Neural progenitor cell (in vitro differentiated cells): ENCODE results near the gene CNTN1. TPM values are rescaled to one million over a fixed set of nuclear protein-coding genes. Genes with fewer than 3 reads are reported as not detected.

Experiments
- DNase-seq: peaks from one replicate; pipeline ENCODE4 v3.0.0-alpha.2; 2016; ENCODE audit warnings: low spot score
- H2AFZ ChIP-seq: fragments of 200-600 bp; sonication (generic); replicated peaks from 2 replicates; pipeline ENCODE4 v1.6.1; 2016; ENCODE audit warnings: antibody characterized with exemption
- H3F3A ChIP-seq: fragments of 200-600 bp; sonication (generic); 2 replicates; pipeline ENCODE4 v1.6.1; 2016; ENCODE audit warnings: antibody characterized with exemption, low read depth
- H3K27ac ChIP-seq: fragments of 200-600 bp; sonication (generic); 2 replicates; pipeline ENCODE4 v1.5.1; 2016; ENCODE audit warnings: mild to moderate bottlenecking
- H3K27me3 ChIP-seq: fragments of 200-600 bp; sonication (generic); 2 replicates; pipeline ENCODE4 v1.6.1; 2016; ENCODE audit warnings: mild to moderate bottlenecking, moderate library complexity
- H3K36me3 ChIP-seq: fragments of 200-600 bp; sonication (generic); 2 replicates; pipeline ENCODE4 v1.5.1; 2016
- H3K4me1 ChIP-seq: fragments of 200-600 bp; sonication (generic); 2 replicates; pipeline ENCODE4 v1.6.1; 2016; ENCODE audit warnings: mixed run types
- H3K4me2 ChIP-seq: fragments of 200-600 bp; sonication (generic); 2 replicates; pipeline ENCODE4 v1.6.1; 2016
- H3K4me3 ChIP-seq: fragments of 200-600 bp; sonication (generic); 2 replicates; pipeline ENCODE4 v1.5.1; 2016
- H3K79me2 ChIP-seq: fragments of 200-600 bp; sonication (generic); 2 replicates; pipeline ENCODE4 v1.6.1; 2016; ENCODE audit warnings: low read depth
- H3K9ac ChIP-seq: fragments of 200-600 bp; sonication (generic); 2 replicates; pipeline ENCODE4 v1.6.1; 2016
- H3K9me3 ChIP-seq: fragments of 200-600 bp; sonication (generic); 2 replicates; pipeline ENCODE4 v1.5.1; 2016; ENCODE audit warnings: low read depth
- H4K20me1 ChIP-seq: fragments of 200-600 bp; sonication (generic); 2 replicates; pipeline ENCODE4 v1.6.1; 2016; ENCODE audit warnings: low read depth
- H3K27ac Mint-ChIP-seq: 3 replicates; pipeline ENCODE4 v1.8.0; 2021; ENCODE audit warnings: mixed read lengths
- H3K27me3 Mint-ChIP-seq: 2 replicates; pipeline ENCODE4 v1.8.0; 2022; ENCODE audit warnings: low read depth, mild to moderate bottlenecking, inconsistent platforms, moderate library complexity, mixed read lengths; ENCODE audit not compliant: insufficient read depth
- H3K36me3 Mint-ChIP-seq: 3 replicates; pipeline ENCODE4 v1.8.0; 2021; ENCODE audit warnings: mixed read lengths
- H3K4me1 Mint-ChIP-seq: 3 replicates; pipeline ENCODE4 v1.8.0; 2021; ENCODE audit warnings: mixed read lengths
- H3K4me3 Mint-ChIP-seq: 3 replicates; pipeline ENCODE4 v1.8.0; 2021; ENCODE audit warnings: mild to moderate bottlenecking, moderate library complexity, mixed read lengths
- H3K9me3 Mint-ChIP-seq: 3 replicates; pipeline ENCODE4 v1.8.0; 2020; ENCODE audit warnings: mixed read lengths
- CTCF ChIP-seq: fragments of 200-600 bp; sonication (generic); IDR thresholded peaks from 2 replicates; pipeline ENCODE4 v1.5.1; 2017; ENCODE audit warnings: antibody characterized with exemption, mild to moderate bottlenecking
- EZH2 ChIP-seq: fragments of 200-600 bp; sonication (generic); IDR thresholded peaks from 2 replicates; pipeline ENCODE4 v1.6.1; 2017; ENCODE audit warnings: antibody characterized with exemption, mild to moderate bottlenecking, moderate library complexity
- EZH2phosphoT487 ChIP-seq: fragments of 200-600 bp; sonication (generic); IDR thresholded peaks from 2 replicates; pipeline ENCODE4 v1.6.1; 2017; ENCODE audit warnings: antibody characterized with exemption
- total RNA-seq: library from RNA; depleted of rRNA; stranded (reverse); fragments of >200 nt; gene quantifications from 2 replicates; pipeline ENCODE4 v1.2.3, GENCODE V29; 2015; ENCODE audit warnings: low replicate concordance

CNTN1 gene
- 0.17 and 0.22 TPM in 2 replicates for total RNA-seq

- no peaks in the 10 kb centered on the region for H3K9me3 Mint-ChIP-seq
- no peaks in the 10 kb centered on the region for H3K36me3 Mint-ChIP-seq
- Histone ChIP-seq H3K27ac (no peak within 1 kb of the TSS), H3F3A (no peaks in the 10 kb centered on the region), H3K36me3 (no peaks in the 10 kb centered on the region), H3K27me3 (peaks cover 59% of the 10 kb centered on the region), H3K9me3 (no peaks in the 10 kb centered on the region), H3K4me3 (peak within 1 kb of the TSS; percentile 80), H3K4me2 (peak within 1 kb of the TSS; percentile 99), H3K4me1 (peaks cover 7% of the 10 kb centered on the region), H4K20me1 (no peaks in the 10 kb centered on the region), H2AFZ (peak within 1 kb of the TSS; percentile 99), H3K9ac (no peak within 1 kb of the TSS), H3K79me2 (no peaks in the 10 kb centered on the region)
- peaks cover 15% of the 10 kb centered on the region for H3K4me1 Mint-ChIP-seq
- H3K27ac Mint-ChIP-seq: no peak within 1 kb of the TSS
- peaks cover 18% of the 10 kb centered on the region for H3K27me3 Mint-ChIP-seq
- H3K4me3 Mint-ChIP-seq: peak within 1 kb of the TSS; percentile 92
- DNase-seq: peak; percentile 95
- no peak for TF ChIP-seq EZH2phosphoT487
- TF ChIP-seq EZH2: no peak
- TF ChIP-seq CTCF: no peak
Observed at GRCh38 chr12:40691913-40692764, at the start of gene CNTN1. TSS of gene CNTN1 (plus strand) at chr12:40692439.

GRCh38 chr12:40643506-40643905 is 48.7 kb upstream of the CNTN1 start:
- no peaks in the 10 kb centered on the region for H3K27me3 Mint-ChIP-seq
- H3K27ac ChIP-seq: no peak overlapping the region
- no peak overlapping the region for H3K9ac ChIP-seq
- H3K4me2 ChIP-seq: no peak overlapping the region
- peaks cover 2% of the 10 kb centered on the region for H3K36me3 Mint-ChIP-seq
- no peaks in the 10 kb centered on the region for H3K9me3 ChIP-seq
- H3F3A ChIP-seq: no peaks in the 10 kb centered on the region
- peaks cover 15% of the 10 kb centered on the region for H3K9me3 Mint-ChIP-seq
- no peaks in the 10 kb centered on the region for H4K20me1 ChIP-seq
- peaks cover 10% of the 10 kb centered on the region for H3K4me1 Mint-ChIP-seq
- no peak overlapping the region for H3K4me3 ChIP-seq
- H3K4me1 ChIP-seq: peaks cover 3% of the 10 kb centered on the region
- no peak for TF ChIP-seq EZH2phosphoT487
- TF ChIP-seq EZH2: no peak
- TF ChIP-seq CTCF: no peak
- H2AFZ ChIP-seq: no peak overlapping the region
- H3K27ac Mint-ChIP-seq: no peak overlapping the region
- H3K4me3 Mint-ChIP-seq: no peak overlapping the region
- H3K36me3 ChIP-seq: no peaks in the 10 kb centered on the region
- H3K79me2 ChIP-seq: no peaks in the 10 kb centered on the region
- no peak for DNase-seq
- no peaks in the 10 kb centered on the region for H3K27me3 ChIP-seq

GRCh38 chr12:40643976-40644375 is 48.3 kb upstream of the CNTN1 start:
- Mint-ChIP-seq H3K27me3 (no peaks in the 10 kb centered on the region), H3K4me3 (no peak overlapping the region), H3K36me3 (peaks cover 2% of the 10 kb centered on the region), H3K9me3 (peaks cover 15% of the 10 kb centered on the region), H3K27ac (no peak overlapping the region), H3K4me1 (peaks cover 11% of the 10 kb centered on the region)
- no peak for DNase-seq
- peaks cover 3% of the 10 kb centered on the region for H3K4me1 ChIP-seq
- H3K4me2 ChIP-seq: no peak overlapping the region
- no peak overlapping the region for H3K9ac ChIP-seq
- no peaks in the 10 kb centered on the region for H3K9me3 ChIP-seq
- TF ChIP-seq CTCF (no peak), EZH2 (no peak)
- no peaks in the 10 kb centered on the region for H3K79me2 ChIP-seq
- no peaks in the 10 kb centered on the region for H3K27me3 ChIP-seq
- no peak overlapping the region for H2AFZ ChIP-seq
- no peaks in the 10 kb centered on the region for H4K20me1 ChIP-seq
- H3K36me3 ChIP-seq: no peaks in the 10 kb centered on the region
- no peaks in the 10 kb centered on the region for H3F3A ChIP-seq
- H3K4me3 ChIP-seq: no peak overlapping the region
- H3K27ac ChIP-seq: no peak overlapping the region
